ENCODE data around the gene SUV39H1. TPM values are rescaled to one million over a fixed set of nuclear protein-coding genes. Genes with fewer than 3 reads are reported as not detected.

The SUV39H1 gene
- total and polyA plus RNA-seq, 2 of the 8 experiments (the other 6 are each of a cell fraction or from before 2014, with no cell fraction given): 14.8 to 27.8 TPM

- TF ChIP-seq, protein P1, sequence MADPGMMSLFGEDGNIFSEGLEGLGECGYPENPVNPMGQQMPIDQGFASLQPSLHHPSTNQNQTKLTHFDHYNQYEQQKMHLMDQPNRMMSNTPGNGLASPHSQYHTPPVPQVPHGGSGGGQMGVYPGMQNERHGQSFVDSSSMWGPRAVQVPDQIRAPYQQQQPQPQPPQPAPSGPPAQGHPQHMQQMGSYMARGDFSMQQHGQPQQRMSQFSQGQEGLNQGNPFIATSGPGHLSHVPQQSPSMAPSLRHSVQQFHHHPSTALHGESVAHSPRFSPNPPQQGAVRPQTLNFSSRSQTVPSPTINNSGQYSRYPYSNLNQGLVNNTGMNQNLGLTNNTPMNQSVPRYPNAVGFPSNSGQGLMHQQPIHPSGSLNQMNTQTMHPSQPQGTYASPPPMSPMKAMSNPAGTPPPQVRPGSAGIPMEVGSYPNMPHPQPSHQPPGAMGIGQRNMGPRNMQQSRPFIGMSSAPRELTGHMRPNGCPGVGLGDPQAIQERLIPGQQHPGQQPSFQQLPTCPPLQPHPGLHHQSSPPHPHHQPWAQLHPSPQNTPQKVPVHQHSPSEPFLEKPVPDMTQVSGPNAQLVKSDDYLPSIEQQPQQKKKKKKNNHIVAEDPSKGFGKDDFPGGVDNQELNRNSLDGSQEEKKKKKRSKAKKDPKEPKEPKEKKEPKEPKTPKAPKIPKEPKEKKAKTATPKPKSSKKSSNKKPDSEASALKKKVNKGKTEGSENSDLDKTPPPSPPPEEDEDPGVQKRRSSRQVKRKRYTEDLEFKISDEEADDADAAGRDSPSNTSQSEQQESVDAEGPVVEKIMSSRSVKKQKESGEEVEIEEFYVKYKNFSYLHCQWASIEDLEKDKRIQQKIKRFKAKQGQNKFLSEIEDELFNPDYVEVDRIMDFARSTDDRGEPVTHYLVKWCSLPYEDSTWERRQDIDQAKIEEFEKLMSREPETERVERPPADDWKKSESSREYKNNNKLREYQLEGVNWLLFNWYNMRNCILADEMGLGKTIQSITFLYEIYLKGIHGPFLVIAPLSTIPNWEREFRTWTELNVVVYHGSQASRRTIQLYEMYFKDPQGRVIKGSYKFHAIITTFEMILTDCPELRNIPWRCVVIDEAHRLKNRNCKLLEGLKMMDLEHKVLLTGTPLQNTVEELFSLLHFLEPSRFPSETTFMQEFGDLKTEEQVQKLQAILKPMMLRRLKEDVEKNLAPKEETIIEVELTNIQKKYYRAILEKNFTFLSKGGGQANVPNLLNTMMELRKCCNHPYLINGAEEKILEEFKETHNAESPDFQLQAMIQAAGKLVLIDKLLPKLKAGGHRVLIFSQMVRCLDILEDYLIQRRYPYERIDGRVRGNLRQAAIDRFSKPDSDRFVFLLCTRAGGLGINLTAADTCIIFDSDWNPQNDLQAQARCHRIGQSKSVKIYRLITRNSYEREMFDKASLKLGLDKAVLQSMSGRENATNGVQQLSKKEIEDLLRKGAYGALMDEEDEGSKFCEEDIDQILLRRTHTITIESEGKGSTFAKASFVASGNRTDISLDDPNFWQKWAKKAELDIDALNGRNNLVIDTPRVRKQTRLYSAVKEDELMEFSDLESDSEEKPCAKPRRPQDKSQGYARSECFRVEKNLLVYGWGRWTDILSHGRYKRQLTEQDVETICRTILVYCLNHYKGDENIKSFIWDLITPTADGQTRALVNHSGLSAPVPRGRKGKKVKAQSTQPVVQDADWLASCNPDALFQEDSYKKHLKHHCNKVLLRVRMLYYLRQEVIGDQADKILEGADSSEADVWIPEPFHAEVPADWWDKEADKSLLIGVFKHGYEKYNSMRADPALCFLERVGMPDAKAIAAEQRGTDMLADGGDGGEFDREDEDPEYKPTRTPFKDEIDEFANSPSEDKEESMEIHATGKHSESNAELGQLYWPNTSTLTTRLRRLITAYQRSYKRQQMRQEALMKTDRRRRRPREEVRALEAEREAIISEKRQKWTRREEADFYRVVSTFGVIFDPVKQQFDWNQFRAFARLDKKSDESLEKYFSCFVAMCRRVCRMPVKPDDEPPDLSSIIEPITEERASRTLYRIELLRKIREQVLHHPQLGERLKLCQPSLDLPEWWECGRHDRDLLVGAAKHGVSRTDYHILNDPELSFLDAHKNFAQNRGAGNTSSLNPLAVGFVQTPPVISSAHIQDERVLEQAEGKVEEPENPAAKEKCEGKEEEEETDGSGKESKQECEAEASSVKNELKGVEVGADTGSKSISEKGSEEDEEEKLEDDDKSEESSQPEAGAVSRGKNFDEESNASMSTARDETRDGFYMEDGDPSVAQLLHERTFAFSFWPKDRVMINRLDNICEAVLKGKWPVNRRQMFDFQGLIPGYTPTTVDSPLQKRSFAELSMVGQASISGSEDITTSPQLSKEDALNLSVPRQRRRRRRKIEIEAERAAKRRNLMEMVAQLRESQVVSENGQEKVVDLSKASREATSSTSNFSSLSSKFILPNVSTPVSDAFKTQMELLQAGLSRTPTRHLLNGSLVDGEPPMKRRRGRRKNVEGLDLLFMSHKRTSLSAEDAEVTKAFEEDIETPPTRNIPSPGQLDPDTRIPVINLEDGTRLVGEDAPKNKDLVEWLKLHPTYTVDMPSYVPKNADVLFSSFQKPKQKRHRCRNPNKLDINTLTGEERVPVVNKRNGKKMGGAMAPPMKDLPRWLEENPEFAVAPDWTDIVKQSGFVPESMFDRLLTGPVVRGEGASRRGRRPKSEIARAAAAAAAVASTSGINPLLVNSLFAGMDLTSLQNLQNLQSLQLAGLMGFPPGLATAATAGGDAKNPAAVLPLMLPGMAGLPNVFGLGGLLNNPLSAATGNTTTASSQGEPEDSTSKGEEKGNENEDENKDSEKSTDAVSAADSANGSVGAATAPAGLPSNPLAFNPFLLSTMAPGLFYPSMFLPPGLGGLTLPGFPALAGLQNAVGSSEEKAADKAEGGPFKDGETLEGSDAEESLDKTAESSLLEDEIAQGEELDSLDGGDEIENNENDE (IDR thresholded peaks at IDR 0.05; ENCODE audit: insufficient replicate concordance, low read length): no peak
- TF ChIP-seq JUND (IDR thresholded peaks at IDR 0.05; ENCODE audit: low read length): no peak
These were observed 29.0 kb upstream of the SUV39H1 start (continued) for GRCh38 chrX:48667509-48667908.
